Astrocyte of the cerebellum (primary cell): ENCODE measurements around the gene BICD1.

Experiments used
- DNase-seq: peaks from one replicate; pipeline ENCODE4 v3.0.0-alpha.2; 2011; ENCODE audit warnings: low read depth
- H3K4me3 ChIP-seq: 2 replicates; pipeline ENCODE4 v1.5.1; 2011; ENCODE audit warnings: mild to moderate bottlenecking, low read depth, low read length, moderate library complexity
- CTCF ChIP-seq: IDR thresholded peaks from 2 replicates; pipeline ENCODE4 v1.5.1; 2012; ENCODE audit warnings: low read length, low read depth, moderate library complexity, mild to moderate bottlenecking; ENCODE audit errors: missing control alignments
- in situ Hi-C: cut with HindIII; loops from 2 replicates; pipeline ENCODE4 v1.10.0; 2017; ENCODE audit warnings: low sequenced_read_pairs

BICD1 gene

GRCh38 chr12:32296567-32296966 lies 189.9 kb downstream of the BICD1 start:
- no peak for TF ChIP-seq CTCF
- in situ Hi-C loops, result no loop called here
- DNase-seq, result no peak

GRCh38 chr12:32298917-32299316 lies 192.3 kb downstream of the BICD1 start:
- no peak overlapping the region for H3K4me3 ChIP-seq
- TF ChIP-seq CTCF, result no peak
- in situ Hi-C loops, result no loop called here
- DNase-seq, result no peak

More at GRCh38 chr12:32296567-32296966, 189.9 kb downstream of the BICD1 start:
- no peak overlapping the region for H3K4me3 ChIP-seq

GRCh38 chr12:32301216-32301615 lies 194.6 kb downstream of the BICD1 start:
- TF ChIP-seq CTCF, result no peak
- in situ Hi-C loops, result no loop called here
- DNase-seq, result no peak
- no peak overlapping the region for H3K4me3 ChIP-seq

GRCh38 chr12:32302218-32303173 lies 195.8 kb downstream of the BICD1 start:
- peak; percentile 70 for TF ChIP-seq CTCF
- no peak overlapping the region for H3K4me3 ChIP-seq
- DNase-seq, result no peak
- in situ Hi-C loops, result no loop called here

GRCh38 chr12:32303174-32303549 lies 196.5 kb downstream of the BICD1 start:
- DNase-seq, result no peak
- H3K4me3 ChIP-seq, result no peak overlapping the region
- in situ Hi-C loops, result no loop called here
- TF ChIP-seq CTCF, result no peak

- no peak overlapping the region for H3K4me3 ChIP-seq
- no peak for DNase-seq
- no peak for TF ChIP-seq CTCF
- in situ Hi-C loops, result no loop called here
These were observed 198.5 kb downstream of the BICD1 start for GRCh38 chr12:32305163-32305562.
